Stimulated activated CD4-positive, alpha-beta T cell treated with anti-CD3 and anti-CD28 coated beads, Interleukin-4, amount 100 ng/mL, for 4 hours (primary cell): ENCODE data around the gene DAB2IP.
"Not testable (repeated sequence)": the region's sequence is repeated elsewhere in the genome, so short reads cannot be mapped to it uniquely, and the experiment has no call there.

Source experiments
- DNase-seq, 2 experiments: peaks; one replicate each; pipeline ENCODE4 v3.0.0-alpha.2; 2020

The DAB2IP gene

GRCh38 chr9:121780177-121781040 lies 129.0 kb downstream of the DAB2IP start:
- DNase-seq: no peak

GRCh38 chr9:121781145-121781548 lies 129.7 kb downstream of the DAB2IP start:
- DNase-seq: no peak

GRCh38 chr9:121781701-121782464 lies 130.4 kb downstream of the DAB2IP start:
- DNase-seq: no peak

GRCh38 chr9:121782514-121783110 lies 131.2 kb downstream of the DAB2IP start:
- no peak for DNase-seq

- DNase-seq: no peak
Observed at GRCh38 chr9:121783111-121783510, 131.7 kb downstream of the DAB2IP start.

- DNase-seq: no peak
Observed at GRCh38 chr9:121783521-121784507, 132.4 kb downstream of the DAB2IP start.

- DNase-seq: no peak
Observed at GRCh38 chr9:121784731-121785411, 133.4 kb downstream of the DAB2IP start.

GRCh38 chr9:121785673-121786542 lies 134.5 kb downstream of the DAB2IP start:
- no peak for DNase-seq

- no peak for DNase-seq
Observed at GRCh38 chr9:121786543-121786948, 135.1 kb downstream of the DAB2IP start.

- DNase-seq: no peak
Observed at GRCh38 chr9:121786998-121787422, 135.6 kb downstream of the DAB2IP start.

GRCh38 chr9:121788686-121789366 lies 137.4 kb downstream of the DAB2IP start:
- no peak for DNase-seq

- DNase-seq: no peak
Observed at GRCh38 chr9:121790841-121791240, 139.4 kb downstream of the DAB2IP start.

- DNase-seq: not testable (repeated sequence)
Observed at GRCh38 chr9:121792476-121792875, 141.0 kb downstream of the DAB2IP start.

GRCh38 chr9:121794334-121794733 lies 142.9 kb downstream of the DAB2IP start:
- not testable (repeated sequence) for DNase-seq

GRCh38 chr9:121797081-121797480 lies 145.6 kb downstream of the DAB2IP start:
- DNase-seq: no peak

GRCh38 chr9:121798941-121799340 lies 147.5 kb downstream of the DAB2IP start:
- DNase-seq: no peak

- no peak for DNase-seq
Observed at GRCh38 chr9:121800376-121800775, 148.9 kb downstream of the DAB2IP start.

- no peak for DNase-seq
Observed at GRCh38 chr9:121801579-121801978, 150.1 kb downstream of the DAB2IP start.

- DNase-seq: no peak
Observed at GRCh38 chr9:121802753-121803152, 151.3 kb downstream of the DAB2IP start.
